K562 (cell line): ENCODE results near the gene OR56A3. TPM values are rescaled to one million over a fixed set of nuclear protein-coding genes. Genes with fewer than 3 reads are reported as not detected.

Experiments
- ATAC-seq: fragments of 200-7000 bp; cut with Tn5 transposase; 3 replicates; pipeline ENCODE4 v1.9.1; 2020; ENCODE audit warnings: moderate library complexity
- BruUV-seq: library from RNA; stranded (reverse); fragments of 400-500 nt; replicated peaks from 2 replicates; lab custom pipeline; 2021; lab: Mats Ljungman, UMichigan
- CTCF ChIA-PET: fragments of 300-600 bp; formaldehyde crosslinking; extraction: SDS; loops from one replicate; lab custom pipeline; 2021; ENCODE audit warnings: low intra/inter-chr PET ratio; lab: Yijun Ruan, JAX
- POLR2A ChIA-PET: fragments of 300-600, 350-650 bp; sonication (Branson Sonifier 250); formaldehyde crosslinking; extraction: SDS; loops from one replicate; lab custom pipeline; 2021; ENCODE audit warnings: antibody characterized with exemption, inconsistent platforms; lab: Yijun Ruan, JAX
- DNase-seq, 4 experiments: peaks; one replicate each; pipeline versions ENCODE4 v3.0.0 to v3.0.0-alpha.2; 2011 to 2018; ENCODE audit warnings: low spot score in 3 of 4, mixed read lengths in 3 of 4; ENCODE audit errors: extremely low read depth in 1 of 4
- FAIRE-seq: peaks from 2 replicates; lab custom pipeline; 2011; peaks lifted over from hg19 to GRCh38; lab: Jason Lieb, UNC
- H2AFZ ChIP-seq: 2 replicates; pipeline ENCODE4 v1.6.0; 2011; ENCODE audit warnings: low read depth, low read length, control low read depth, inconsistent platforms
- H3K27ac ChIP-seq: fragments of 200-600 bp; 3 replicates; pipeline ENCODE4 v1.8.0; 2011; ENCODE audit warnings: low read depth, mild to moderate bottlenecking, control low read depth, inconsistent platforms, low read length, moderate library complexity, mixed read lengths; ENCODE audit errors: extremely low read depth
- H3K27me3 ChIP-seq, 2 experiments: fragments of 300-600 bp in 1 of 2; 2 replicates in 1 of 2; 3 replicates in 1 of 2; pipeline versions ENCODE4 v1.6.0 to v1.8.0; 2011; ENCODE audit warnings: inconsistent platforms in 2 of 2, low read length in 2 of 2, mild to moderate bottlenecking in 1 of 2, mixed read lengths in 1 of 2, moderate library complexity in 1 of 2; ENCODE audit not compliant: control insufficient read depth in 2 of 2, insufficient read depth in 2 of 2
- H3K36me3 ChIP-seq: fragments of 300-600 bp; 3 replicates; pipeline ENCODE4 v1.8.0; 2011; ENCODE audit warnings: mild to moderate bottlenecking, low read length, inconsistent platforms; ENCODE audit not compliant: control insufficient read depth, insufficient read depth
- H3K4me1 ChIP-seq, 2 experiments: fragments of 200-600 bp in 1 of 2; replicated peaks in 1 of 2; 2 replicates in 1 of 2; 3 replicates in 1 of 2; pipeline versions ENCODE4 v1.5.1 to v1.8.0; 2011; ENCODE audit warnings: inconsistent platforms in 2 of 2, low read length in 2 of 2, mild to moderate bottlenecking in 1 of 2, mixed read lengths in 1 of 2, moderate library complexity in 1 of 2; ENCODE audit not compliant: control insufficient read depth in 2 of 2, insufficient read depth in 2 of 2
- H3K4me2 ChIP-seq: 2 replicates; pipeline ENCODE4 v1.6.1; 2011; ENCODE audit warnings: low read length, control low read depth, inconsistent platforms, mixed read lengths; ENCODE audit not compliant: insufficient read depth
- H3K4me3 ChIP-seq: fragments of 200-600 bp; sonication (generic), shearing (Covaris generic); 2 replicates; pipeline ENCODE4 v1.5.1; 2016; ENCODE audit warnings: control low read depth, inconsistent platforms
- H3K79me2 ChIP-seq: fragments of 200-600 bp; 3 replicates; pipeline ENCODE4 v1.8.0; 2011; ENCODE audit warnings: low read length, inconsistent platforms; ENCODE audit not compliant: control insufficient read depth, insufficient read depth
- H3K9ac ChIP-seq, 2 experiments: 2 replicates each; pipeline versions ENCODE4 v1.6.0 to v1.6.1; 2011; ENCODE audit warnings: low read depth in 2 of 2, low read length in 2 of 2, control low read depth in 1 of 2, inconsistent platforms in 1 of 2, mild to moderate bottlenecking in 1 of 2, mixed read lengths in 1 of 2; ENCODE audit not compliant: insufficient read depth in 1 of 2
- H3K9me1 ChIP-seq: one replicate; pipeline ENCODE4 v1.6.0; 2011; ENCODE audit warnings: inconsistent platforms, mild to moderate bottlenecking, low read length, moderate library complexity; ENCODE audit not compliant: control insufficient read depth, insufficient read depth
- H3K9me3 ChIP-seq: replicated peaks from 2 replicates; pipeline ENCODE4 v1.5.1; 2011; ENCODE audit warnings: low read depth, low read length, inconsistent platforms; ENCODE audit not compliant: control insufficient read depth, insufficient read depth
- H4K20me1 ChIP-seq: replicated peaks from 2 replicates; pipeline ENCODE4 v1.6.1; 2011; ENCODE audit warnings: low read length, inconsistent platforms, mixed read lengths; ENCODE audit not compliant: control insufficient read depth, insufficient read depth
- EHMT2 ChIP-seq: fragments of 450-650 bp; IDR thresholded peaks from 2 replicates; pipeline ENCODE4 v1.6.1; 2018; ENCODE audit warnings: antibody characterized with exemption
- HMG20A ChIP-seq: fragments of 450-650 bp; formaldehyde crosslinking; conservative IDR thresholded peaks from 2 replicates; pipeline ENCODE4 v1.4.0; 2020; ENCODE audit warnings: mild to moderate bottlenecking, mixed read lengths
- IRF2 ChIP-seq: sonication (generic); formaldehyde crosslinking; IDR thresholded peaks from 2 replicates; pipeline ENCODE4 v1.8.1; 2022; ENCODE audit warnings: mild to moderate bottlenecking, missing genetic modification reagents
- KAT8 ChIP-seq: fragments of 450-650 bp; IDR thresholded peaks from 2 replicates; pipeline ENCODE4 v1.6.1; 2016; ENCODE audit warnings: low read depth, mild to moderate bottlenecking
- NR4A1 ChIP-seq, 2 experiments: fragments of 250-450 bp in 1 of 2; fragments of 450-650 bp in 1 of 2; sonication (Bioruptor Pico) in 1 of 2; IDR thresholded peaks; 2 replicates each; pipeline versions ENCODE4 v1.4.0 to v1.6.1; 2016 to 2020; ENCODE audit warnings: mild to moderate bottlenecking in 2 of 2, missing compliant biosample characterization in 1 of 2, missing genetic modification characterization in 1 of 2, moderate library complexity in 1 of 2
- XRCC4 ChIP-seq: IDR thresholded peaks from one replicate; pipeline ENCODE4 v1.6.1; 2011; ENCODE audit not compliant: insufficient read depth, insufficient read length; ENCODE audit errors: extremely low read depth
- ZNF589 ChIP-seq: fragments of 200-800 bp; sonication (Bioruptor generic); IDR thresholded peaks from 2 replicates; pipeline ENCODE4 v1.6.1; 2016; ENCODE audit warnings: low read depth, missing genetic modification characterization, missing compliant biosample characterization
- WGBS: fragments of 100-300 bp; shearing (Covaris generic); methylation state at CpG from one replicate; pipeline ENCODE4 v1.1.6; 2016; ENCODE audit warnings: low coverage, mixed read lengths; ENCODE audit not compliant: insufficient coverage; ENCODE audit errors: missing lambda C conversion rate; 5-methylcytosine and 5-hydroxymethylcytosine counted together
- in situ Hi-C: fragments of 300-500 bp; cut with MboI; formaldehyde crosslinking; loops from 4 replicates; pipeline ENCODE4 v1.15.0; 2018; ENCODE audit warnings: inconsistent platforms, mixed read lengths
- intact Hi-C: fragments of 100-400 bp; cut with micrococcal nuclease; formaldehyde crosslinking; loops from 2 replicates; pipeline ENCODE4 v1.14.2; 2022
- polyA plus RNA-seq, 8 experiments: library from polyadenylated mRNA; depleted of rRNA in 4 of 8; stranded (reverse) in 5 of 8; unstranded in 3 of 8; fragments of >200 nt; fragmentation: Nextera tagmentation in 2 of 8; fragmentation: Illumina TruSeq in 1 of 8; extraction: Ambion mirVana in 2 of 8; extraction: Trizol in 1 of 8; gene quantifications; 2 replicates each; pipeline versions ENCODE4 v1.2.1 to v1.2.3, GENCODE V29; 2011 to 2014; ENCODE audit warnings: inconsistent platforms in 1 of 8, missing spikeins in 1 of 8
- total RNA-seq, 7 experiments: library from RNA; depleted of rRNA in 6 of 7; stranded (reverse); fragments of >200 nt in 6 of 7; fragmentation: Illumina TruSeq in 2 of 7; extraction: Trizol in 2 of 7; gene quantifications; 2 replicates each; pipeline versions ENCODE4 v1.2.1 to v1.2.3, GENCODE V29; 2011 to 2021; ENCODE audit warnings: low replicate concordance in 1 of 7
- TF ChIP-seq, protein P1 (sequence below), 2 experiments: fragments of 450-650 bp in 1 of 2; sonication (generic) in 1 of 2; formaldehyde crosslinking in 1 of 2; IDR thresholded peaks in 1 of 2; conservative IDR thresholded peaks in 1 of 2; 2 replicates each; pipeline versions ENCODE4 v1.6.1 to v1.8.1; 2016 to 2023; ENCODE audit warnings: mild to moderate bottlenecking in 2 of 2, moderate library complexity in 2 of 2, inconsistent platforms in 1 of 2, missing genetic modification reagents in 1 of 2

OR56A3 gene
- total and polyA plus RNA-seq, 9 of the 15 experiments (the other 6 are each of a cell fraction or from before 2014, with no cell fraction given): not detected

- H3K4me1 ChIP-seq: no peaks in the 10 kb centered on the region
- no peak for FAIRE-seq
- no peak overlapping the region for H2AFZ ChIP-seq
- ATAC-seq: no peak
- no TSS peak for BruUV-seq
- no peak overlapping the region for H3K4me2 ChIP-seq
- no peak overlapping the region for H3K9ac ChIP-seq
- H3K27me3 ChIP-seq: peaks cover 0 to 7% of the 10 kb centered on the region in 2 experiments; a peak in 2 of 5 replicates
- in situ Hi-C loops: no loop called here
- no peak for DNase-seq
- intact Hi-C loops: no loop called here
- POLR2A ChIA-PET: interaction anchor here (0.6 kb wide), 1 partner anchor 171 kb away, joined by 3 read pairs; no protein-coding TSS in a partner anchor
- CTCF ChIA-PET: no interaction called here
- TF ChIP-seq, protein P1, sequence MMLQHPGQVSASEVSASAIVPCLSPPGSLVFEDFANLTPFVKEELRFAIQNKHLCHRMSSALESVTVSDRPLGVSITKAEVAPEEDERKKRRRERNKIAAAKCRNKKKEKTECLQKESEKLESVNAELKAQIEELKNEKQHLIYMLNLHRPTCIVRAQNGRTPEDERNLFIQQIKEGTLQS (IDR thresholded peaks at IDR 0.05): peak; percentile 12; the same call in 1 of the 2 replicates
- TF ChIP-seq, protein P1 (CRISPR knock-in tag; conservative IDR thresholded peaks at IDR 0.05): no peak
- TF ChIP-seq HMG20A (CRISPR knock-in tag) (no peak), KAT8 (no peak), IRF2 (CRISPR knock-in tag) (no peak)
- WGBS: 0% methylated on average over 3 of the region's 3 CpGs
- H3K27ac ChIP-seq: no peak overlapping the region
- no peaks in the 10 kb centered on the region for H3K79me2 ChIP-seq
- no peaks in the 10 kb centered on the region for H4K20me1 ChIP-seq
- H3K4me3 ChIP-seq: no peak overlapping the region
- no peaks in the 10 kb centered on the region for H3K36me3 ChIP-seq
- 0 out of 2 replicates have a peak, but pooled peaks cover 1% of the 10 kb centered on the region for H3K9me3 ChIP-seq
- H3K9me1 ChIP-seq: no peaks in the 10 kb centered on the region
Observed at GRCh38 chr11:5967708-5968107, 25.7 kb downstream of the OR56A3 start.

GRCh38 chr11:5968394-5968793 is 26.3 kb downstream of the OR56A3 start, which contains the start of gene OR56A5:
OR56A5 (minus strand) TSS chr11:5968494; CDS start chr11:5968494, 0 bp downstream.
- 0 out of 2 replicates have a peak, but pooled peaks cover 1% of the 10 kb centered on the region for H3K9me3 ChIP-seq
- CTCF ChIA-PET: no interaction called here
- no TSS peak for BruUV-seq
- TF ChIP-seq EHMT2 (no peak), XRCC4 (no peak), ZNF589 (CRISPR knock-in tag) (no peak), NR4A1 (CRISPR knock-in tag; IDR thresholded peaks at IDR 0.05) (no peak), NR4A1 (tag; IDR thresholded peaks at IDR 0.05) (no peak)

More at GRCh38 chr11:5968394-5968793, 26.3 kb downstream of the OR56A3 start, which contains the start of gene OR56A5:
- Histone ChIP-seq H3K27me3 (peaks cover 0 to 7% of the 10 kb centered on the region in 2 experiments; a peak in 2 of 5 replicates), H3K4me1 (no peaks in the 10 kb centered on the region), H3K79me2 (no peaks in the 10 kb centered on the region), H3K27ac (no peak within 1 kb of the TSS), H4K20me1 (no peaks in the 10 kb centered on the region), H3K4me2 (no peak within 1 kb of the TSS), H3K9me1 (no peaks in the 10 kb centered on the region), H3K9ac (no peak within 1 kb of the TSS), H2AFZ (no peak within 1 kb of the TSS), H3K36me3 (no peaks in the 10 kb centered on the region), H3K4me3 (no peak within 1 kb of the TSS)
- FAIRE-seq: no peak
- in situ Hi-C loops: no loop called here
- DNase-seq: no peak
- ATAC-seq: no peak
- POLR2A ChIA-PET: interaction anchor here (0.8 kb wide), 1 partner anchor 66 kb away, joined by 3 read pairs; no protein-coding TSS in a partner anchor
- intact Hi-C loops: no loop called here
